ENCODE results near the gene TLR5.

DNA sequence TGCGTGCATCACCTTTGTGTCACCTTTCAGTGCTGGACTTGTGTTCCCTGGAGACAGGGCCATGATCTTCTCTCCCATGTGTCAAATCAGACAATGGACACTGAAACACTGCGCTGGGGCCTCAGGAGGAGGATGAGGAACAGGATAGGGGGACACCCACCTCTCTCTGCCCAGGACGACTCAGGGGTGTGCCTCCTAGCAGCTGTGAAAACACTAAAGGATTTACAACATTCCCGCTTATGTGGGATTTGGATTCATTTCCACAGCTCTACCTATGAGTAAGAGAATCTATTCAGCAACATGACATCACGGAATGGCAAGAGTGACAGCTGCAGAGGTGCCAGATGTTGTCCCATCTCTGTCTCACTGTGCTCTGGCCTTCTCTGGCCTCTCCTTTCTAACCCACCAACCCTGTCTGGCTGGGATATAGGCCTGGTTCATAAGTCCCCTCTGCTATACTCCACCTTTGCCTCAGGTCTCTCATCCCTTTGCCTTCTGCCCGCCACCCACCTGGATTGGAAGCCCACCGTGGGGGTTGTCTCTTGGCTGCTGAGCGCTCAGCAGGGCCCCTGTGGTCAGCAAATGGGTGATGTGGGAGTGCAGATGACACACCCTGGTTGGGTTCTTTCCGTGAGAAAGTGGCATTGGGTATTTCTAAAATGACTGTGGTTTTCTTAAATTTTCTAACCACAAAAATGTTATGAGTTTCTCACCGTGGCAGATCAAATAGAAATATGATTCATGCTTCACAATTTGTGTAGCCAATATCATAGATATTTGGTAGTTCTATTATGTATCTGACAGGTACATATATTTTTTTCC, 47.1 kb upstream of the TLR5 start:
- TF ChIP-seq, protein P1, sequence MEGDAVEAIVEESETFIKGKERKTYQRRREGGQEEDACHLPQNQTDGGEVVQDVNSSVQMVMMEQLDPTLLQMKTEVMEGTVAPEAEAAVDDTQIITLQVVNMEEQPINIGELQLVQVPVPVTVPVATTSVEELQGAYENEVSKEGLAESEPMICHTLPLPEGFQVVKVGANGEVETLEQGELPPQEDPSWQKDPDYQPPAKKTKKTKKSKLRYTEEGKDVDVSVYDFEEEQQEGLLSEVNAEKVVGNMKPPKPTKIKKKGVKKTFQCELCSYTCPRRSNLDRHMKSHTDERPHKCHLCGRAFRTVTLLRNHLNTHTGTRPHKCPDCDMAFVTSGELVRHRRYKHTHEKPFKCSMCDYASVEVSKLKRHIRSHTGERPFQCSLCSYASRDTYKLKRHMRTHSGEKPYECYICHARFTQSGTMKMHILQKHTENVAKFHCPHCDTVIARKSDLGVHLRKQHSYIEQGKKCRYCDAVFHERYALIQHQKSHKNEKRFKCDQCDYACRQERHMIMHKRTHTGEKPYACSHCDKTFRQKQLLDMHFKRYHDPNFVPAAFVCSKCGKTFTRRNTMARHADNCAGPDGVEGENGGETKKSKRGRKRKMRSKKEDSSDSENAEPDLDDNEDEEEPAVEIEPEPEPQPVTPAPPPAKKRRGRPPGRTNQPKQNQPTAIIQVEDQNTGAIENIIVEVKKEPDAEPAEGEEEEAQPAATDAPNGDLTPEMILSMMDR (IDR thresholded peaks at IDR 0.05): no peak
- TF ChIP-seq POLR2A (IDR thresholded peaks at IDR 0.05) (no peak), POLR2AphosphoS5 (IDR thresholded peaks at IDR 0.05) (no peak)
